ENCODE results near the gene NHSL2.

DNA sequence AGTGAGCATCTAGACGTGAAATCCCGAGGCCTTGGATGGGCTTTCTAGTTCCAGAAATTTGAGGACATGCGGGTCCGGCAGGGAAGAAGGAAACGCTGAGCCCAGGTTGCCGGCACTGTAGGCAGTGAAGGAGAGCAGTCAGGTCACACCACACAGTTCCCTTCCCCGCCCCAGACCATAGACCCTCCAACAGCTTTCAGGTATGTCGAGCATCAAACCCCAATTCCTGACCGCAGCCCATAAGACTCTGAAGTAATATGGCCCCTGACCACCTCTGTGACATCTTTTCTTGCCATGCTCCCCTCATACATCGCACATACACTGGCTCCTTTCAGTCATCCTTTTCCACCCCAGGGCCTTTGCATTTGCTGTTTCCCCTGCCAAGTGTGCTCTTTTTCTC, 198.0 kb downstream of the NHSL2 start:
- no peak for TF ChIP-seq POLR2AphosphoS5 (IDR thresholded peaks at IDR 0.05; ENCODE audit: low read depth, low read length)
- TF ChIP-seq, protein P1, sequence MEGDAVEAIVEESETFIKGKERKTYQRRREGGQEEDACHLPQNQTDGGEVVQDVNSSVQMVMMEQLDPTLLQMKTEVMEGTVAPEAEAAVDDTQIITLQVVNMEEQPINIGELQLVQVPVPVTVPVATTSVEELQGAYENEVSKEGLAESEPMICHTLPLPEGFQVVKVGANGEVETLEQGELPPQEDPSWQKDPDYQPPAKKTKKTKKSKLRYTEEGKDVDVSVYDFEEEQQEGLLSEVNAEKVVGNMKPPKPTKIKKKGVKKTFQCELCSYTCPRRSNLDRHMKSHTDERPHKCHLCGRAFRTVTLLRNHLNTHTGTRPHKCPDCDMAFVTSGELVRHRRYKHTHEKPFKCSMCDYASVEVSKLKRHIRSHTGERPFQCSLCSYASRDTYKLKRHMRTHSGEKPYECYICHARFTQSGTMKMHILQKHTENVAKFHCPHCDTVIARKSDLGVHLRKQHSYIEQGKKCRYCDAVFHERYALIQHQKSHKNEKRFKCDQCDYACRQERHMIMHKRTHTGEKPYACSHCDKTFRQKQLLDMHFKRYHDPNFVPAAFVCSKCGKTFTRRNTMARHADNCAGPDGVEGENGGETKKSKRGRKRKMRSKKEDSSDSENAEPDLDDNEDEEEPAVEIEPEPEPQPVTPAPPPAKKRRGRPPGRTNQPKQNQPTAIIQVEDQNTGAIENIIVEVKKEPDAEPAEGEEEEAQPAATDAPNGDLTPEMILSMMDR (IDR thresholded peaks at IDR 0.05) = no peak

Measured in Panc1 (cell line).